GM12864 (cell line): Measurements from ENCODE around the gene FOXL2.

Experiments
- DNase-seq: peaks from one replicate; pipeline ENCODE4 v3.0.0-alpha.2; 2011; ENCODE audit warnings: low read depth
- H3K4me3 ChIP-seq: 2 replicates; pipeline ENCODE4 v1.5.1; 2011; ENCODE audit warnings: mild to moderate bottlenecking, low read depth, low read length, control low read depth
- TF ChIP-seq, protein P1 (sequence below): IDR thresholded peaks from 2 replicates; pipeline ENCODE4 v1.5.1; 2011; ENCODE audit warnings: low read depth, mild to moderate bottlenecking, moderate library complexity, low read length, control low read depth, inconsistent platforms; ENCODE audit errors: missing control alignments

FOXL2 gene

DNA sequence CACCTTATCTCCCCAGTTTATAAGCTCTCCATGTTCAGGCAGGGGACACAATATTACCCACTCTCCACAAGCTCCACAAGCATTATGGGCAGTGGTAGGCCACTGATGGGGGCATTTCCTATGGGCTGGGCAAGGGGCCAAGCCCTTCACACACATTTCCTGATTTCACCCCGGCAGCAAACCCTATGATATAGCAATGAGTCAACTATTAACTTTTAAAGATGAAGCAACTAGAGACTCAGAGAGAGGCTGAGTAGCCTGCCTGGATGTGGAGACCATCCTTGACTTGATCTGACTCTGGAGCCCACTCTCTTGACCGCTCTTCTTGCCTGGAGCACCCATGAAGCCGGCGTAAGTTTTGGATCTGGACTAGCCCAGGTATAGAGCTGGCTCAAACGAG is 27.5 kb upstream of the FOXL2 start:
- DNase-seq, result no peak
- H3K4me3 ChIP-seq, result no peak overlapping the region
- TF ChIP-seq, protein P1, sequence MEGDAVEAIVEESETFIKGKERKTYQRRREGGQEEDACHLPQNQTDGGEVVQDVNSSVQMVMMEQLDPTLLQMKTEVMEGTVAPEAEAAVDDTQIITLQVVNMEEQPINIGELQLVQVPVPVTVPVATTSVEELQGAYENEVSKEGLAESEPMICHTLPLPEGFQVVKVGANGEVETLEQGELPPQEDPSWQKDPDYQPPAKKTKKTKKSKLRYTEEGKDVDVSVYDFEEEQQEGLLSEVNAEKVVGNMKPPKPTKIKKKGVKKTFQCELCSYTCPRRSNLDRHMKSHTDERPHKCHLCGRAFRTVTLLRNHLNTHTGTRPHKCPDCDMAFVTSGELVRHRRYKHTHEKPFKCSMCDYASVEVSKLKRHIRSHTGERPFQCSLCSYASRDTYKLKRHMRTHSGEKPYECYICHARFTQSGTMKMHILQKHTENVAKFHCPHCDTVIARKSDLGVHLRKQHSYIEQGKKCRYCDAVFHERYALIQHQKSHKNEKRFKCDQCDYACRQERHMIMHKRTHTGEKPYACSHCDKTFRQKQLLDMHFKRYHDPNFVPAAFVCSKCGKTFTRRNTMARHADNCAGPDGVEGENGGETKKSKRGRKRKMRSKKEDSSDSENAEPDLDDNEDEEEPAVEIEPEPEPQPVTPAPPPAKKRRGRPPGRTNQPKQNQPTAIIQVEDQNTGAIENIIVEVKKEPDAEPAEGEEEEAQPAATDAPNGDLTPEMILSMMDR, result no peak

- no peak for DNase-seq
- TF ChIP-seq, protein P1, result no peak
- no peak overlapping the region for H3K4me3 ChIP-seq
Observed at GRCh38 chr3:138972941-138973340, 26.0 kb upstream of the FOXL2 start.

- TF ChIP-seq, protein P1, result no peak
- no peak overlapping the region for H3K4me3 ChIP-seq
- DNase-seq, result no peak
Observed at GRCh38 chr3:138971766-138972320, 24.9 kb upstream of the FOXL2 start.

DNA sequence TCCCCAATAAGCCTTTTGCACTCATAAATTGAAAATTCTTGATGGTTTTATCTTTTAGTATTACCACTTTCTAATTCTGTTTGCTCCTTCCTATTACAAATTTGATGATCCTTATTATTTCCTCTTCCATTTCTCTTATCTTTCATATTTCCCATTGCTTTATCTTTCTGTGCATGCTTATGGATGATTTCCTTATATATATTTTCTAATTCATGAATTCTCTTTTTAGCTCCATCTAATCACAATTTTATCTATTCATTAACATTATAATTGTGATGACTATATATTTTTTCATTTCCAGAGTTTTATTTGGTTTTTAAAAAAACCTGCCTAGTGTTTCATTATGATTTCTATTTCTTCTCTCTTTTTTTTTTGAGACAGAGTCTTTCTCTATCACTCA is 18.0 kb upstream of the FOXL2 start:
- DNase-seq, result no peak
- TF ChIP-seq, protein P1, result no peak
- H3K4me3 ChIP-seq, result no peak overlapping the region

- no peak overlapping the region for H3K4me3 ChIP-seq
- TF ChIP-seq, protein P1, result no peak
- no peak for DNase-seq
Observed at GRCh38 chr3:138964264-138964663, 17.3 kb upstream of the FOXL2 start.

GRCh38 chr3:138962854-138963560 is 16.1 kb upstream of the FOXL2 start:
- no peak overlapping the region for H3K4me3 ChIP-seq
- DNase-seq, result no peak
- TF ChIP-seq, protein P1, result no peak

DNA sequence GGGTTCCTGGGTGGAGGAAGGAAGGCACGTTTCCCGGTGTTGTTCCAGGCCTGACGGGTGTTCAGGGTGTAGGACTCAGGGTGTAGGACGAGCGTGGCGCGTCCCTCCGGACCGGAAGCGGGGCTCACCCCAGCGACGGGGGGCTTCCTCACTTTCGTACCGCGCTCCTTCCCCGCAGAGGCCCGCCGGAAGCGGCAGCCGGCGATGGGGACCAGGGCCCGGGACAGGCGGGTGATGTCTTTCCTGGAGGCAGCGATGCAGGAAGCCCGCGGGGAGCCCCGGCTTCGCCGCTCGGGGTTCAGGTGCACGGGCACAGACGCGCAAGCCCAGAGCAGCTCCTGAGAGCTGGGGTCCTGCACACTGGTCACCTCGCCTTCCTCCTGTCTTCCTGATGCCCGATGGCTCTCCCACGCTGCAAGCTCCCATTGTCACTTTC is 13.5 kb upstream of the FOXL2 start:
- TF ChIP-seq, protein P1, result no peak
- no peak for DNase-seq
- H3K4me3 ChIP-seq, result no peak overlapping the region
